OCI-LY1 (cell line): ENCODE data around the gene PPT2.

Source experiments
- H2AFZ ChIP-seq: fragments of 200-600 bp; sonication (generic), shearing (Covaris generic); 2 replicates; pipeline ENCODE4 v1.6.0; 2014; ENCODE audit warnings: antibody characterized with exemption, mild to moderate bottlenecking, low read length
- H3F3A ChIP-seq: fragments of 200-600 bp; sonication (generic), shearing (Covaris generic); 2 replicates; pipeline ENCODE4 v1.6.0; 2014; ENCODE audit warnings: mild to moderate bottlenecking, antibody characterized with exemption, low read length, moderate library complexity; ENCODE audit not compliant: insufficient read depth
- H3K27ac ChIP-seq: fragments of 200-600 bp; sonication (generic); 2 replicates; pipeline ENCODE4 v1.5.1; 2014; ENCODE audit warnings: low read length, mixed run types, mild to moderate bottlenecking, low read depth; ENCODE audit not compliant: poor library complexity, severe bottlenecking
- H3K27me3 ChIP-seq: fragments of 200-600 bp; sonication (generic); 2 replicates; pipeline ENCODE4 v1.6.0; 2014; ENCODE audit warnings: antibody characterized with exemption, mild to moderate bottlenecking, low read length, moderate library complexity; ENCODE audit not compliant: insufficient read depth
- H3K36me3 ChIP-seq: fragments of 200-600 bp; sonication (generic); 2 replicates; pipeline ENCODE4 v1.6.1; 2014; ENCODE audit warnings: mild to moderate bottlenecking, antibody characterized with exemption, low read length, moderate library complexity, mixed read lengths; ENCODE audit not compliant: insufficient read depth
- H3K4me1 ChIP-seq: fragments of 200-600 bp; sonication (generic); 2 replicates; pipeline ENCODE4 v1.5.1; 2014; ENCODE audit warnings: mild to moderate bottlenecking, low read length, moderate library complexity; ENCODE audit not compliant: insufficient read depth, severe bottlenecking
- H3K4me2 ChIP-seq: fragments of 200-600 bp; sonication (generic), shearing (Covaris generic); 2 replicates; pipeline ENCODE4 v1.6.1; 2014; ENCODE audit warnings: low read length
- H3K4me3 ChIP-seq: fragments of 200-600 bp; sonication (generic); 2 replicates; pipeline ENCODE4 v1.5.1; 2014; ENCODE audit warnings: low read length, low read depth, mild to moderate bottlenecking, mixed read lengths; ENCODE audit not compliant: poor library complexity, severe bottlenecking
- H3K79me2 ChIP-seq: fragments of 200-600 bp; shearing (Covaris generic); 2 replicates; pipeline ENCODE4 v1.6.1; 2016; ENCODE audit warnings: mixed run types, low read length, mixed read lengths; ENCODE audit not compliant: insufficient read depth
- H3K9ac ChIP-seq: fragments of 200-600 bp; sonication (generic), shearing (Covaris generic); 2 replicates; pipeline ENCODE4 v1.6.1; 2014; ENCODE audit warnings: mild to moderate bottlenecking, low read length, mixed read lengths
- H3K9me2 ChIP-seq: fragments of 200-600 bp; sonication (generic), shearing (Covaris generic); 2 replicates; pipeline ENCODE4 v1.6.1; 2014; ENCODE audit warnings: low read depth, mild to moderate bottlenecking, low read length, mixed read lengths
- H3K9me3 ChIP-seq: fragments of 200-600 bp; shearing (Covaris generic); 2 replicates; pipeline ENCODE4 v1.6.1; 2014; ENCODE audit warnings: low read length, mixed read lengths
- H4K20me1 ChIP-seq: fragments of 200-600 bp; sonication (generic), shearing (Covaris generic); 2 replicates; pipeline ENCODE4 v1.6.0; 2016; ENCODE audit warnings: mild to moderate bottlenecking, low read length; ENCODE audit not compliant: insufficient read depth
- CTCF ChIP-seq: fragments of 200-600 bp; sonication (generic), shearing (Covaris generic); IDR thresholded peaks from 2 replicates; pipeline ENCODE4 v1.5.1; 2017; ENCODE audit warnings: mild to moderate bottlenecking, antibody characterized with exemption, low read length, moderate library complexity, mixed read lengths
- EZH2 ChIP-seq: fragments of 200-600 bp; sonication (generic), shearing (Covaris generic); IDR thresholded peaks from 2 replicates; pipeline ENCODE4 v1.8.0; 2017; ENCODE audit warnings: borderline replicate concordance, mixed run types, mild to moderate bottlenecking, antibody characterized with exemption, low read length, moderate library complexity, mixed read lengths

The PPT2 gene

GRCh38 chr6:32149092-32149755 is 4.7 kb upstream of the PPT2 start:
- H3K4me3 ChIP-seq, result no peak overlapping the region
- no peaks in the 10 kb centered on the region for H3K9me3 ChIP-seq
- peaks cover 14% of the 10 kb centered on the region for H3K4me1 ChIP-seq
- no peak overlapping the region for H2AFZ ChIP-seq
- no peak overlapping the region for H3K27ac ChIP-seq
- H3K9ac ChIP-seq, result no peak overlapping the region
- no peak for TF ChIP-seq EZH2
- no peak for TF ChIP-seq CTCF
- no peaks in the 10 kb centered on the region for H3K79me2 ChIP-seq
- no peaks in the 10 kb centered on the region for H3K36me3 ChIP-seq
- no peaks in the 10 kb centered on the region; the same call in 1 of the 2 replicates for H3K27me3 ChIP-seq
- H3K4me2 ChIP-seq, result no peak overlapping the region
- 0 out of 2 replicates have a peak, but pooled peaks cover 4% of the 10 kb centered on the region for H3F3A ChIP-seq
- H3K9me2 ChIP-seq, result no peaks in the 10 kb centered on the region
- no peaks in the 10 kb centered on the region for H4K20me1 ChIP-seq

- Histone ChIP-seq H3F3A (0 out of 2 replicates have a peak, but pooled peaks cover 4% of the 10 kb centered on the region), H3K4me3 (no peak overlapping the region), H4K20me1 (no peaks in the 10 kb centered on the region)
Observed at GRCh38 chr6:32149932-32150870, 3.7 kb upstream of the PPT2 start.

More at GRCh38 chr6:32149932-32150870, 3.7 kb upstream of the PPT2 start:
- H3K27me3 ChIP-seq, result no peaks in the 10 kb centered on the region; the same call in 1 of the 2 replicates
- no peak overlapping the region for H2AFZ ChIP-seq
- no peak overlapping the region for H3K9ac ChIP-seq
- no peak for TF ChIP-seq CTCF
- TF ChIP-seq EZH2, result no peak
- H3K36me3 ChIP-seq, result no peaks in the 10 kb centered on the region
- H3K4me2 ChIP-seq, result no peak overlapping the region
- H3K27ac ChIP-seq, result no peak overlapping the region
- H3K4me1 ChIP-seq, result peaks cover 20% of the 10 kb centered on the region
- H3K9me2 ChIP-seq, result no peaks in the 10 kb centered on the region
- no peaks in the 10 kb centered on the region for H3K79me2 ChIP-seq
- no peaks in the 10 kb centered on the region for H3K9me3 ChIP-seq
